ENCODE measurements around the gene PTK6. TPM values are rescaled to one million over a fixed set of nuclear protein-coding genes. Genes with fewer than 3 reads are reported as not detected.

PTK6 gene
- total RNA-seq, 4 donors from 2014 or later: under 0.01 TPM; not detected in 2

DNA sequence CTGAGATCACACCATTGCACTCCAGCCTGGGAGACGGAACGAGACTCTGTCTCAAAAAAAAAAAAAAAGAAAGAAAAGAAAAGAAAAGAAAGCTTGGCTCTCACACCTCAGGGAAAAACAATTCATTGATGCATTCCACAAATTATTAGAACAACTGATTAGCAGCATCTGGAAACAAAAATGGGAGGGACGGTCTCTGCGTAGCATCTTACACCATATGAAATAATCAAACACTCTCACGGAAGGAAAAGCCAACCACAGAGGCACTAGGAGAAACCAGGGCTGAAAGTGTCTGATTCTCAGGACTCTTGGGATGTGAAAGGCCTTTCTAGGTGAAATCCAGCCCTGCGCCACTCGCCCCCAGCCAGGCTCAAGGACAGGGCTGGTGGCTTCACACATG is 39.1 kb upstream of the PTK6 start:
- no peak for TF ChIP-seq POLR2A (IDR thresholded peaks at IDR 0.05)
- TF ChIP-seq, protein P1, sequence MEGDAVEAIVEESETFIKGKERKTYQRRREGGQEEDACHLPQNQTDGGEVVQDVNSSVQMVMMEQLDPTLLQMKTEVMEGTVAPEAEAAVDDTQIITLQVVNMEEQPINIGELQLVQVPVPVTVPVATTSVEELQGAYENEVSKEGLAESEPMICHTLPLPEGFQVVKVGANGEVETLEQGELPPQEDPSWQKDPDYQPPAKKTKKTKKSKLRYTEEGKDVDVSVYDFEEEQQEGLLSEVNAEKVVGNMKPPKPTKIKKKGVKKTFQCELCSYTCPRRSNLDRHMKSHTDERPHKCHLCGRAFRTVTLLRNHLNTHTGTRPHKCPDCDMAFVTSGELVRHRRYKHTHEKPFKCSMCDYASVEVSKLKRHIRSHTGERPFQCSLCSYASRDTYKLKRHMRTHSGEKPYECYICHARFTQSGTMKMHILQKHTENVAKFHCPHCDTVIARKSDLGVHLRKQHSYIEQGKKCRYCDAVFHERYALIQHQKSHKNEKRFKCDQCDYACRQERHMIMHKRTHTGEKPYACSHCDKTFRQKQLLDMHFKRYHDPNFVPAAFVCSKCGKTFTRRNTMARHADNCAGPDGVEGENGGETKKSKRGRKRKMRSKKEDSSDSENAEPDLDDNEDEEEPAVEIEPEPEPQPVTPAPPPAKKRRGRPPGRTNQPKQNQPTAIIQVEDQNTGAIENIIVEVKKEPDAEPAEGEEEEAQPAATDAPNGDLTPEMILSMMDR (IDR thresholded peaks at IDR 0.05): no peak
- Histone ChIP-seq H3K36me3 (no peaks in the 10 kb centered on the region), H3K27me3 (no peaks in the 10 kb centered on the region), H3K9me3 (no peaks in the 10 kb centered on the region), H3K27ac (no peak overlapping the region), H3K4me1 (peaks cover 0 to 6% of the 10 kb centered on the region in 2 donors), H3K4me3 (no peak overlapping the region)
- no peak for DNase-seq
- intact Hi-C loops (cut with DNase I; ENCODE audit: low total_unique reads): no loop called here

DNA sequence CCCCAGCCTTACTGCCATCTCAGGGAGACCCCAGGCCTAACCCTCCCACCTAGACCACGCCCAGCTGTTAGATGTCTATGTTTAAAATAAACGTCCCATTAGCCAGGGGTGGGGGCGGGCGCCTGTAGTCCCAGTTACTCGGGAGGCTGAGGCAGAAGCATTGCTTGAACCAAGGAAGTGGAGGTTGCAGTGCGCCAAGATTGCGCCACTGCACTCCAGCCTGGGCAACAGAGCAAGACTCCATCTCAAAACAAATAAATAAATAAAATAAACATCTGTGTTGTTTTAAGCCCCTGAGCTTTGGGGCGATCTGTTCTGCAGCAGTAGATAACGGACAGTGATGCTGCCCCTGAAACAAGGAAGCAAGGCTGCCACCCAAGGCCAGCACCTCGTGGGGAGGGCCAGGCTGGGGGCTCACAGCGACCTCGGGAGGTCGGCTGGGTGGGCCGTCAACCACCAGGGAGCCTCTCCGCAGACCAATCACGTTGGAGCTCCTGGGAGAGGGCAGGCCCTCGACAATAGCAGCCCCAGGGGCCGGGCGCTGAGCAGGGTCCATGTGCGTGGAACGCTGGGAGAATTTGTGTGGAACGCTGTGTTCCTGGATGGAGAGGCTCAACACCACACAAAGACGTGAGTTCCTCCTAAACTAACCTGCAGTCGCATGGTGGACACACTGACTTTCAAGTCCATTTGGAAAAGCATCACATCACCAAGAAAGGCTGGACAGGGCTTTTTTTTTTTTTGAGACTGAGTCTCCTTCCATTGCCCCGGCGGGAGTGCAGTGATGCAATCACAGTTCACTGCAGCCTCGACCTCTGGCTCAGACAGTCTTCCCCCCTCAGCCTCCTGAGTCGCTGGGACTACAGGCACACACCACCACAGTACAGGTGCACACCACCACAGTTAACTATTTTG is 37.9 kb upstream of the PTK6 start:
- no peaks in the 10 kb centered on the region for H3K27me3 ChIP-seq
- TF ChIP-seq, protein P1 (IDR thresholded peaks at IDR 0.05): no peak
- TF ChIP-seq POLR2A (IDR thresholded peaks at IDR 0.05): no peak
- H3K9me3 ChIP-seq: no peaks in the 10 kb centered on the region
- no peaks in the 10 kb centered on the region for H3K36me3 ChIP-seq
- no peak overlapping the region for H3K27ac ChIP-seq
- peaks cover 0 to 6% of the 10 kb centered on the region in 2 donors for H3K4me1 ChIP-seq
- no peak overlapping the region for H3K4me3 ChIP-seq
- intact Hi-C loops (cut with DNase I; ENCODE audit: low total_unique reads): no loop called here
- no peak for DNase-seq

DNA sequence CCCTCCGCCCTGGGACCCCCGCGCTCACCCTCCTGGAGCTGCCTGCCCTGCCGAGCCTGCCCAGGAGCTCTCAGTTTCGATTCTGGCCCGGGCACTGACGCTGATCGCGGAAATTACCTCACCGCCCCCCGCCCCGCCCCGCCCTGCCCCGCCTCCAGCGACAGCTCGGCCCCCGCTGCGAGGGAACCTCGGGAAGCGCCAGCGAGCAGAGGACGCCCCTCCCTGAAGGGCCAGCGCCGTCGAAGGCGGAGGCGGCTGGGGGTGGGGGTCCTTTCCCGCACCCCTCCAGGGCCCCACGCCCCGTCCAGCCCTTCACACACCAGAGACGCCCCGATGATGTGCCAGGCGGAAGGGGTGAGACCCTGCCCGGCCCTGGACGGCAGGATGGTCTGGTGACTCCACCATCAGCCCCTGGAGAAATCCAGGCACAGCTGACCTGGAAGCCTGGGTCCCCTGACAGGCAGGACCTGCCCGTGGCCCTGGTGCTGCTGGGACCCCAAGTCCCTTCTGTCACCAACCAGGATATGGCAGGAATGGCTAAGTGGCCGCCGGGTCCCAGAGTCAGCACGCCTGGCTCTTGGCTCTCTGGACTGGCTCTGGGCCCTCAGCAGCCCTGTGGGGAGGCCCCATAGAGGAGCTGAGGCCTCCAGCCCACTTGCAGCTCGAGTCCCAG is 37.1 kb upstream of the PTK6 start, which contains the start of gene HELZ2:
TSS of gene HELZ2 (minus strand) at position 84 of the 673 bp plus-strand sequence. CDS start 1,854 bp downstream, outside the sequence.
- intact Hi-C loops (cut with DNase I; ENCODE audit: low total_unique reads): no loop called here
- peaks cover 0 to 6% of the 10 kb centered on the region in 2 donors for H3K4me1 ChIP-seq
- H3K27ac ChIP-seq: peak within 1 kb of the TSS; percentile 63 to 78
- TF ChIP-seq POLR2A (IDR thresholded peaks at IDR 0.05): peak in 1 of 2 donors; percentile 41
- TF ChIP-seq, protein P1 (IDR thresholded peaks at IDR 0.05): no peak
- no peaks in the 10 kb centered on the region for H3K9me3 ChIP-seq
- H3K4me3 ChIP-seq: peak within 1 kb of the TSS; percentile 63 to 85
- peak; percentile 78 to 79 for DNase-seq
- no peaks in the 10 kb centered on the region for H3K27me3 ChIP-seq
- H3K36me3 ChIP-seq: no peaks in the 10 kb centered on the region

DNA sequence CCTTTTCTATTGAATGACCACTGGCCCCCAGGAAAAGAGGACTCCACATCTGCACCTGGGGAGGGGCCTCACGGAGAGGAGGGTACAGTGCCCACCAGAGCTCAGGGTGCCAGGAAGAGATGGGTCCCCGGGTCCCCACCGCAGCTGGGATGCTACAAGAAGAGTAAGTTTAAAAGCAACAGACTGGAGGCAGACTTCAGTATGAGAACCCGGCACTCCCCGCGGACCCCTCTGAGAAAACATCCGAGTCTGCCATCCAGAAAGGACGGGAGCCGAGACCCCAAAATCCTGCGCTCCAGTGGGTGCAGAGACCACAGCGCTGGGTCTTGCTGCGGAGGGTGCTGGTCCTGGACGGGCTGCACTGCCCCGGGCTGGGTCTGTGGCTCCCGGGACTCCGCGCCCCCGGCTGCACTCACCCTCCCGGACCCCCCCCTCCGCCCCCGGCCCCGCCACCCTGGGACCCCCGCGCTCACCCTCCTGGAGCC is 36.5 kb upstream of the PTK6 start:
- Histone ChIP-seq H3K27ac (peak overlapping the region; percentile 63 to 78), H3K27me3 (no peaks in the 10 kb centered on the region), H3K36me3 (no peaks in the 10 kb centered on the region), H3K4me3 (peak overlapping the region; percentile 63 to 85), H3K4me1 (peaks cover 0 to 6% of the 10 kb centered on the region in 2 donors), H3K9me3 (no peaks in the 10 kb centered on the region)
- DNase-seq: no peak
- TF ChIP-seq, protein P1 (IDR thresholded peaks at IDR 0.05): no peak
- no peak for TF ChIP-seq POLR2A (IDR thresholded peaks at IDR 0.05)
- intact Hi-C loops (cut with DNase I; ENCODE audit: low total_unique reads): no loop called here
